OCI-LY3 (cell line): ENCODE measurements around the gene CNTN5.

Experiments
- EZH2phosphoT487 ChIP-seq: fragments of 200-600 bp; shearing (Covaris generic); IDR thresholded peaks from 2 replicates; pipeline ENCODE4 v1.6.1; 2018; ENCODE audit warnings: antibody characterized with exemption, mixed run types, low read depth
- TF ChIP-seq, protein P1 (sequence below): fragments of 200-600, 300-600 bp; sonication (generic); IDR thresholded peaks from 2 replicates; pipeline ENCODE4 v1.5.1; 2014; ENCODE audit warnings: antibody characterized with exemption, low read length, low read depth

GRCh38 chr11:100367892-100368291, 1347.1 kb downstream of the CNTN5 start:
- TF ChIP-seq, protein P1, sequence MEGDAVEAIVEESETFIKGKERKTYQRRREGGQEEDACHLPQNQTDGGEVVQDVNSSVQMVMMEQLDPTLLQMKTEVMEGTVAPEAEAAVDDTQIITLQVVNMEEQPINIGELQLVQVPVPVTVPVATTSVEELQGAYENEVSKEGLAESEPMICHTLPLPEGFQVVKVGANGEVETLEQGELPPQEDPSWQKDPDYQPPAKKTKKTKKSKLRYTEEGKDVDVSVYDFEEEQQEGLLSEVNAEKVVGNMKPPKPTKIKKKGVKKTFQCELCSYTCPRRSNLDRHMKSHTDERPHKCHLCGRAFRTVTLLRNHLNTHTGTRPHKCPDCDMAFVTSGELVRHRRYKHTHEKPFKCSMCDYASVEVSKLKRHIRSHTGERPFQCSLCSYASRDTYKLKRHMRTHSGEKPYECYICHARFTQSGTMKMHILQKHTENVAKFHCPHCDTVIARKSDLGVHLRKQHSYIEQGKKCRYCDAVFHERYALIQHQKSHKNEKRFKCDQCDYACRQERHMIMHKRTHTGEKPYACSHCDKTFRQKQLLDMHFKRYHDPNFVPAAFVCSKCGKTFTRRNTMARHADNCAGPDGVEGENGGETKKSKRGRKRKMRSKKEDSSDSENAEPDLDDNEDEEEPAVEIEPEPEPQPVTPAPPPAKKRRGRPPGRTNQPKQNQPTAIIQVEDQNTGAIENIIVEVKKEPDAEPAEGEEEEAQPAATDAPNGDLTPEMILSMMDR, result no peak
- TF ChIP-seq EZH2phosphoT487, result no peak
